HL-60/S4 treated with retinoic acid at 250 ng/mL for 4 days and 3 days (cell line): Measurements from ENCODE around the gene MIB1.
"Not testable (repeated sequence)": the region's sequence is repeated elsewhere in the genome, so short reads cannot be mapped to it uniquely, and the experiment has no call there.

Source experiments
- in situ Hi-C: fragments of 300-500 bp; cut with MboI; formaldehyde crosslinking; loops from 2 replicates; pipeline ENCODE4 v1.7.0; 2022; ENCODE audit warnings: low sequenced_read_pairs

The MIB1 gene

DNA sequence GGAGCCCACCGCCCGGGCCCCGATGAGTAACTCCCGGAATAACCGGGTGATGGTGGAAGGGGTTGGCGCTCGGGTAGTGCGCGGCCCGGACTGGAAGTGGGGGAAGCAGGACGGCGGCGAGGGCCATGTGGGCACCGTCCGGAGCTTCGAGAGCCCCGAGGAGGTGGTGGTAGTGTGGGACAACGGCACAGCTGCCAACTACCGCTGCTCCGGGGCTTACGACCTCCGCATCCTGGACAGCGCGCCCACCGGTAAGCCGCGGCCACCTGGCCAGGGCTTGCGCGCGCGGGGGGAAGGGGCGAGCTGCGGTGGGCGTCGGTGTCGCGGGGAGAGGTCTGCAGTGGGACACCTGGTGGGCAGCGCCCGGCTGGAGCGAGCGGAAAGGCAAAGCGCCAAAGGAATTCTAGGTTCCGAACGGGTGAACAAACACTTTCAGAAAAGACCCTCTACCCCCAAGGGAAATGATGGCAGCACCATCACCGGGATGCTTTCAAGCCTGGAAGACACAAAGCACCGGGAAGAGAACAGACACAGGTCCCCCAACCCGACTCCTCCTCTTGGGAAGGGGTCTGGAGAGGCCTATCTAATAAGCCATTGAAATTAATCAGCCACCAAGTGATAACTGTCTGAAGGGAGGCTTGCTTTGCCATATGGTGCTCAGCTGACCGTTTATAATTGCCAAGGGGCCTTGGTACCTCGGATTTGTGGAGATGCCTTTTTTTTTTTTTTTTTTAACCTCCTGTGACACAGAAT, 1.1 kb downstream of the MIB1 start:
- in situ Hi-C loops: loop anchor here (25.0 kb wide), 1 partner anchor 129 kb away; the partner anchor contains the start of genes ESCO1 and SNRPD1

DNA sequence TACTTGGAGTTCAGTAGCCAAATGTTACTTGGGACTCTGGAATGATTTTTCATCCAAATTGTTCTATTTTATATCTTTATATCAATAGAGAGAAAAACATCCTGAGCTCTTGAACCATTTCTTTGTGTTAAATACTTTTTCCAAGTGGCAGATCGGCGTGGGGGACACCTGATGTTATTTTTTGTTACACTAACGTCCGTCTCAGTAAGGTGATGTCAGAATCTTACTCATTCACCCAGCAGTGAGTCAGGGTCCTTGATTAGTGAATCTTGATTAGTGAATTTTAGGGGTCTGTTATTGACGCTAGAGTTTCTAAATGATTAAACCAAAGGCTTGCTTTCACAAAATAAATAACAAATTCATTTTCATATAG, 1.7 kb downstream of the MIB1 start:
- in situ Hi-C loops: loop anchor here (25.0 kb wide), 1 partner anchor 130 kb away; the partner anchor contains the start of genes ESCO1 and SNRPD1

DNA sequence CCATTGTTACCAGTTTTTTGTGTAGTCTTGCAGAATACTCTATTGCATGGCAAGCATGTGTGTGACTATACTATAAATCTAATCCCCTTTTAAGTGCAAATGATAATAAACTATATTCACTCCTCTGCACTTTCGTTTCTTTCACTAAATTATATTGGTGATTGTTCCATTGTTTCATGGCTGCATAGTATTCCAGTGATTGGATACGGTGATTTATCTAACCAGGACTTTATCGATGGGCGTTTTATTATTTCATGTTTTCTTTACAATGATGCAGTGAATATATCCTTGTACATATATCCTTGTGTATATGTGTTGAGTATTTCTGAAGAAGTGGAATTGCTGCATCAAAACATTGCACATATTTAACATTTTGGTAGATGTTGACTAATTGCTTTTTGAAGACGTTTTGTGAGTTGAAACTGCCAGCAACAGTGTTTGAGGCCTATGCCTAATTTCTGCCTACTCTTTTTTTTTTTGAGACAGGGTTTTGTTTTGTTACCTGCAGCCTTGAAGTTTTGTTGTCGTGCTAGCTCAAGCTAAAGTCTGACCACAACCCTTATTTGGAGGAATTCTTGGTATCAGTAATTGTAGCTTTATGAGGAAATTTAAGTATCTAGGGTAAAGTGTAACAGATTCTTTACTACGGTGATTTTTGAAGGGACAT, 2.7 kb downstream of the MIB1 start:
- in situ Hi-C loops: loop anchor here (25.0 kb wide), 1 partner anchor 131 kb away; the partner anchor contains the start of genes ESCO1 and SNRPD1

DNA sequence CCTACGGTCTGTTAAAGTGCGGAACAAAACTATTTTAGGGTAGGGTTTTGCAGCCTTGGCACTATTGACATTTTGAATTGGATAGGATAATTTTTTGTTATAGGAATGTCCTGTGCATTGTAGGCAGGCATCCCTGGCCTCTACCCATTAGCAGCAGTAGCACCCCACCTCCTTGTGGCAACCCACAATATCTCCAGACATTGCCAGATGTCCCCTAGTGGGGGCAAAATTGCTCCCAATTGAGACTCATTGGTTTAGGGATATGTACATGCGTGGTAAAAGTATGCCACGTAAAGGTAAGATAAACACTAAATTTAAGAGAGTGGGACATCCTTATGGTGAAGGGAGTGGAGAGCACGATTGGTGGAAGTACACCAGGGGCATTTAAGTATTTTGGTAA, 4.6 kb downstream of the MIB1 start:
- in situ Hi-C loops: loop anchor here (25.0 kb wide), 1 partner anchor 133 kb away; the partner anchor contains the start of genes ESCO1 and SNRPD1

DNA sequence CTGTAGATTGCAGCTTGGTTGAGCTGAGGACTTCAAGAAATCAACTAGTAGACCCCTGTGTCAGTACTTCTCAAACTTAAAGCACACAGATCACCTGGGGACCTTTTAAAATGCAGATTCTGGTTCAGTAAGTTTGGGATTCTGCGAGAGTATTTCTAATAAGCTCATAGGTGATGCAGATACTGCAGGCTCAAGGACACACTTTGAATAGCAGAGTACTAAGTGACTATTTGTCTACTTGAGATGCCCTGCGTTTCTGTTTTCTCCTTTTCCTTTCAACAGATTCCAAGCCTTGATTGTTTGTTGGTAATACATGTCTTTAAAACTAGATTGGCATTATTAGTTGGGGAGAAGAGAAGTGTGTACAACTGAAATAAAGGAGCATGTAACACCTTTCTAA, 6.7 kb downstream of the MIB1 start:
- in situ Hi-C loops: loop anchor here (25.0 kb wide), 1 partner anchor 135 kb away; the partner anchor contains the start of genes ESCO1 and SNRPD1

DNA sequence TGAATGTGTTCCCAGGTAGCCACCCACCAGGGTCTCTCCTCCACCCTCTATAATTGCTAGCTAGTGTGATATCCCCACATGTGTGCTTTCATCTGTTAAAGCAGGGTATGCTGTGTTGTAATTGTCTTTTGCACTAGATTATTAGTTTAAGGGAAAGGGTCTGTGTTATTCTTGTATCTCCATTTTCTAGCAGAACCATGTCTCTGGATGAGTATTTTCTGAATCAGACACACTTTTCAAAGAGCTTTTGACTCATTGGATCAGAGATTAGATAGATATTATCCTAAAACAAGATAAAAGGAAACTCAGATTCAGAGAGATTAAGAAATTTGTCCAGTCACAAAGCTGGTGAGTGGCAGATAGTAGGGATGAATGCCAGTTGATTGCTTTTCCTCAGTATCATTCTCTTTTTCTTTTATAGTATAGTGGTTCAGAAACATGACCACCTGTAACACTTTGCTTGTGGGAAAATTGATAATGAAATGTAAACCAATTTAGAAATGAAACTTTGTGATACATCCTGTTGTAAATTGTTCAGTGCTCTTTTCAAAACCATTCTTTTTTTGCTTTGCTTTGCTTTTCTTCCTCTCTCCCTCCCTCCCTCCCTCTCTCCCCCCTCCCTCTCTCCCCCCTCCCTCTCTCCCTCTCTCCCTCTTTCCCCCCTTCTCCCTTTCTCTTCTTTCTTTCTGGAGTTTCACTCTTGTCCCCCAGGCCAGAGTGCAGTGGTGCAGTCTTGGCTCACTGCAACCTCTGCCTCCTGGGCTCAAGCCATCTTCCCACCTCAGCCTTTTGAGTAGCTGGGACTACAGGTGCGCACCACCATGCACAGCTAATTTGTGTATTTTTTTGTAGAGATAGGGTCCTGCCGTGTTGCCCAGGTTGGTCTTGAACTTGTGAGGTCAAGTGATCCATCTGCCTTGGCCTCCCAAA, 7.4 kb downstream of the MIB1 start:
- in situ Hi-C loops: loop anchor here (25.0 kb wide), 1 partner anchor 136 kb away; the partner anchor contains the start of genes ESCO1 and SNRPD1

DNA sequence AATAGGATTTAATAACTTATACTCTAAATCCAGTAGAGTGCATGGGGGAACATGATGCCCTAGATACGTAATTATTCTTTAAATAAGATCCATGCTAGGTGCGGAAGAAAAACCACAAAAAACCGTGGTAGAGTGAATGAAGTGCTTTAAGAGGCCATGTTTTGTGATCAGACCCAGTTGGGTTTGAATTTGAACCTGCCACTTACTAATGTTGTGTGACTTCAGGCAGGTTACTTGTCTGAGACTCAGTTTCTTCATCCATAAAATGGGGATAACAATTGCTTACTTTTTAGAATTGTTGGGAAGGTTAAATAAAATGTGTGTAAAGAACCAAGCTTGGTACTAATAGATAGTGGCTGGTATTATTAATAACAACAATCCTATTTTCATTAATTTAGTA, 17.2 kb downstream of the MIB1 start:
- in situ Hi-C loops: no loop called here

DNA sequence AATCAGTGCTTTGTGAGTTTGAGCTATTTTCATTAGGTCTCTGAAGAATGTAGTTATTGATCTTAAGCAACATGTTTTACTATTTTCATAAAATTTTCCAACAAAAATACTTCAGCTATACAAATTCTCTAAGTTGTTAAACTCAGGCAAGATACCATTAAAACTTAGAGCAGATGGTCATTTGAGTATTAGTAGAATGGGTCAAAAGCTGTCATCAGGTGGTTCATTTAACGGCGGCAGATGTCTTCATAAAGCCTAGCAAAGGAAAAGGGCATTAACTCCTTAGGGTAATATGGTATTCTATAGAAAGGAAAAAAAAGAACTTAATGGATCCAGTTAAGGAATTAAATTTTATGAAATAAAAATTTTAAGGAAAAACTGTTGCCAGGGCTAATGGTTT, 19.2 kb downstream of the MIB1 start:
- in situ Hi-C loops: no loop called here

DNA sequence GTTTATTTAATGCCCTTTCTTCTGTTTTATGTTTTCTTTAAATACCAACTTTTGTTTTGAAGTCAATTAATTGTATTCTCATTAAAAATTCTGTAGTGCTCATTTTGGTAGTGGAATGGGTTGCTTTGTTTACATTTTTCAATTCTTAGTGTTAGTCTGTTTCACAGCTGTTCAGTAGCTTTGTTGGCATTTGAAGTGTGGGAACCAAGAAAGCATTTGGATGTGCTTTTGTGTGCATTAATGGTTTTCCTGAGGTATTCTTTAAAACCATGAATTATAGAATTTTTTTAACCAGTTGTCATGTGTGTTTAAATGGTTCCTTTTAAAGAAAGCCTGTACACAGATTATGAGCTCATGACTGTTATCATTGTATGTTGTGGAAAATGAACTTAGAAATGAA, 19.7 kb downstream of the MIB1 start:
- in situ Hi-C loops: no loop called here

DNA sequence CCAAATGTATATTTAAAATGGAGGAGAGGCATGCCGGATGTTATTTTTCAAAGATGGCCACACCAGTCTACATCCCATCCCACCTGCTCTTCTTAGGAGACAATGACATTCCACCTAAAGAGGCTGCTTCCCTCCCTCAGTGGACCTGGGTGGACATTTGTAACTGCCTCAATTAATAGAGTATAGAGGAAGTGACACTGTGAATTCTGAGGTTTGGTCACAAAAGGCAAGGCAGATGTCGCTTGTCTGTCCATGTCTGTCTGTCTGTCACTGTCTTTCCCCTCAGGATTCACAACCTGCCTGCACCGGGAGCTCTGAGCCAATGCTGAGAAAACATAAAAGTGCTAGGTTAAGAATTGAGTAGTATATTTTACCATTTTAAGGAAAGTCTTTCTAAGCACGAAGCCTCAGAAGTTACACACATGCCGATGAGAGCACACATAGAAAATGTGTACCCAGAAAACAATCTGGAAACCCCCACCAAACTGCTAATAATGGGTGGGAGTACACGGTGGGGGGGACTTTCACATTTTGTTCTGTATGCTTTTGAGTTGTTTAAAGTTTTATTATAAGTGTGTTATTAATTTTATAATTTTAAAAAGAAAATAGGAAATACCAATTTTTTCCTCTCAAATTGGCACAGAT, 21.0 kb downstream of the MIB1 start:
- in situ Hi-C loops: no loop called here

DNA sequence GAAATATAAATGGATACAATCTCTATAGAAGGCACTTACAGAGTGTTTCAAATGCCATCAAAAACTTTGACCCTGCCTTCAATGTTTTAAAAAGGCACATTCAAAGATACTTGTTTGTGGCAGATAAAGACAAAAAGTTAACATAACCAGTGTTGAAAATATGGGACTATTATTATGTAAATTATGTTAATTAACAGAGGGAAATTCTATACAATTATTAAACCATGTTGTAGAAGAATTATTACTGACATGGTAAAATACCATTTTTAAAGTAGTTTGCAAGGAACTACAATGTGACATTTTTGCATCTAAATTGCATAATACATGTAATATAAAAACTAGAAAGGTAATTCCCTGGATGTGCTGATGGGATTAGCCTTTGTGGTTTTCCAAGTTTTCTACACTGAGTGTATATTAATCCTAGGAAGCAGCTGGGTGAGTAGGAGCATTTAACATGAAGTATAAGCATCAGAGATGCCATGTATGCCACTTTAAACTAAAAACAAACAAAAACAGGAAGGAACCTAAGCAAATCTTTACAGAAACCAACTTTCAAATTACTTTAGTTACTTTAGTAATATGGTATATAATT, 21.7 kb downstream of the MIB1 start:
- in situ Hi-C loops: no loop called here

DNA sequence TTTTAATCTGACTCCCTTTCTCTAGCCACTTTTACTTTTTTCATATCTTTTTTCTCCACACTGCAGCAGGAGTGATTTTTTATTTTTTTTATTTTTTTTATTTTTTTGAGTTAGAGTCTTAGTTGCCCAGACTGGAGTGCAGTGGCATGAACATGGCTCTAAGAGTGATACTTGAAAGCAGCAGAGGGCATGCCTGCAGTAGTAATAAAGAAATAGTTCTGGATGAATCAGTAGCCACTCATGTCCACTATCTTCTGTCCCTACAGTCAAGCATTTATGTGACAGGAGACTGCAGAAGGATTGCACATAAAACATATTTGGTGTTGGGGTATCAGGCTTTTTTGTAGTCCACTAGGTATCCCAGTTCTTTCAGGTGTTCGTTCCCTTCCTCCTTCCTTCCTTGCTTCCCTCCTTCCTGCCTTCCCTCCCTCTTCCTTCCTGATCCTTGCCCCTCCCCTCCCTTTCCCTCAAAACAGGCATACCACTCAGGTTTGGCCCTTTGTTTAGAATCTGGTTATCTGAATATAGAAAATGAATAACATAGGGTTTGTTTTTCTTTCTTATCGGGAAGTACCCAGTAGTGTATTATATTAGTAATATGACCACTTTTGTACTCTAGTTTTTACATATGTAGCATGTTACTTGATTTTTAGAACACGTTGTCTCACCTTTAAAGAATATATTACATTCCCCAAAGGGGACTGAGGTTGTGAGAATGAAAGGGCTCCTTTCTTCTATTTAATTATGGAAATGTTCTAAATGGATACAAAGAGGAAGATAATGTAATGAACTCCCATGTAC, 23.5 kb downstream of the MIB1 start:
- in situ Hi-C loops: no loop called here

DNA sequence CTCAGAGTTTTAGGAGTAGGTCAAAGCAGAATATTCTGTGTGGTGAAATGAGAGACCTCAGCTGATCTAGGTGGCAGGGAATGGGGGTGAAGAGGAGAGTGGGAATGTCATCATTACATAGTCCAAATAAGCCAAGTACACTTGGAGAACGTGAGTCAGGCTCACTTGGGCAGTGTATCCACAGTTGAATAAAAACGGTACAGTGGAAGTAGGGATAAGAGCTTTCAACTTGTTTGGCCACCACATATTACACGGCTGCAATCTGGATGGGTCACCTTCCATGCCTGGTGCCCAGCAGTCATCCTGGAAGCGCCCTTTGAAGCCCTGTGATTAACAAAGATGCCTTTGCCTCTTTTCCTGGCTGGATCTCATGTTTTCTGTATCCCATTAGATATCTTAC, 28.6 kb downstream of the MIB1 start:
- in situ Hi-C loops: no loop called here

DNA sequence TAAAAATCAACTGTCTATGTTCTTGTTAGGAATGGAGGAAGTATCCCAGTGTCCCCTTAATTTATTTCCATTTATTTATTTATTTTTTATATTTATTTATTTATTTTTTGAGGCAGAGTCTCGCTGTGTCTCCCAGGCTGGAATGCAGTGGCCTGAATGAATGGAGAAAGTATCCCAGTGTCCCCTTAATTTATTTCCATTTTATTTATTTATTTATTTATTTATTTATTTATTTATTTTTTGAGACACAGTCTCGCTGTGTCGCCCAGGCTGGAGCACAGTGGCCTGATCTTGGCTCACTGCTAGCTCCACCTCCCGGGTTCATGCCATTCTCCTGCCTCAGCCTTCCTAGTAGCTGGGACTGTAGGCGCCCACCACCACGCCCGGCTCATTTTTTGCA, 34.1 kb downstream of the MIB1 start:
- in situ Hi-C loops: no loop called here

DNA sequence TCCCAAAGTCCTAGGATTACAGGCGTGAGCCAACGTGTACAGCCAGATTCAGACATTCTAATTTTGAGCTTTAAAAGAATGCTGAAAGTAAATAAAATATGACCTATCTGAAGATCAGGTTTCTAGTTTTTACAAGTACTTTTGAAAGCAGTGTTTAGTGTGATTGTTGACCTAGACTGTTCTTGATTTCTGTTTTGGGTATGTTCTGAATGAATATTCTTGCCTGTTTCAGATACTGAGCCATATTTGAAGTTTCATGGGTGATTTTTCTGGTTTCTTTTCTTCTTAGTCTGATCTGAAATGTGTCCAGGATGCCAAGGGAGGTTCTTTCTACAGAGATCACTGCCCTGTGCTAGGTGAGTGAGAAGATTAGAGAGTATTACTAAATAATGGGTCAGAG, 37.2 kb downstream of the MIB1 start:
- in situ Hi-C loops: no loop called here

DNA sequence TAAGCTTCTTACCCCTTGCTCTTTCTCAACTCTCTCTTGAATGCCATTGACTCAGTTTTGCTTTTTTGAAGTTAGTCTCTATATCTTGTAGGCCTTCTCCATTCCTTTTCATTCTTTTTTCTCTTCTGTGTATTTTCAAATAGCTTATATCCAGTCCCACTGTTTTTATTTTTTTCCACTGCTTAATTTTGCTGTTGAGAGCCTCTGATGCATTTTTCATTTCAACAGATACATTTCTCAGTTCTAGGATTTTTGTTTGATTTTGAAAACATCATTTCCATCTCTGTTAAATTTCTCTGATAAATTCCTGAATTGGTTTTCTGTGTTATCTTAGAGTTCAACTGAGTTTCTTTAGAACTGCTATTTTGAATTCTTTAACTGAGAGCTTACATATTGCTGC, 45.9 kb downstream of the MIB1 start:
- in situ Hi-C loops: no loop called here

DNA sequence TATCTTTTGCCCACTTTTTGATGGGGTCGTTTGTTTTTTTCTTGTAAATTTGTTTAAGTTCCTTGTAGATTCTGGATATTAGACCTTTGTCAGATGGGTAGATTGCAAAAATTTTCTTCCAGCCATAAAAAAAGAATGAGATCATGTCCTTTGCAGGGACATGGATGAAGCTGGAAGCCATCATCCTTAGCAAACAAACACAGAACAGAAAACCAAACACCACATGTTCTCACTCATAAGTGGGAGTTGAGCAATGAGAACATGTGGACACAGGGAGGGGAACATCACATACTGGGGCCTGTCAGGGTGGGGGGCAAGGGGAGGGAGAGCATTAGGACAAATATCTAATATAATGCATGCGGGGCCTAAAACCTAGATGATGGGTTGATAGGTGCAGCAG, 55.5 kb downstream of the MIB1 start:
- in situ Hi-C loops: not testable (repeated sequence)

DNA sequence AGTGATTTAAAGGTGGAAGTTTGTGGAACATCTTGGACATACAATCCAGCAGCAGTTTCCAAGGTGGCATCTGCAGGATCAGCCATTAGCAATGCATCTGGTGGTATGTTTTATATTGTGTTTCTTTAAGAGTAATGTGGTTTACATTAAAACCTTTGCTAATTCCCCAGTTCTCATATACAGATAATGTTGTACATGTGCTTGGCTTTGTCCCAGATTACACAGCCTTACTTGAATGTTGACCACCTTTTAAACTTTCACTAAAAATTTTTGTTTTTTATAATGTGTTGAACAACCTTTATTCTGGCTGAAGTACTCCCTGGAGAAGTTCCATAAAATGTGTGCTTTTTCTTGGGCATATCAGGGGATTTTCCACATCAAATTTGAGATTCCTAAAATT, 57.5 kb downstream of the MIB1 start:
- in situ Hi-C loops: no loop called here

DNA sequence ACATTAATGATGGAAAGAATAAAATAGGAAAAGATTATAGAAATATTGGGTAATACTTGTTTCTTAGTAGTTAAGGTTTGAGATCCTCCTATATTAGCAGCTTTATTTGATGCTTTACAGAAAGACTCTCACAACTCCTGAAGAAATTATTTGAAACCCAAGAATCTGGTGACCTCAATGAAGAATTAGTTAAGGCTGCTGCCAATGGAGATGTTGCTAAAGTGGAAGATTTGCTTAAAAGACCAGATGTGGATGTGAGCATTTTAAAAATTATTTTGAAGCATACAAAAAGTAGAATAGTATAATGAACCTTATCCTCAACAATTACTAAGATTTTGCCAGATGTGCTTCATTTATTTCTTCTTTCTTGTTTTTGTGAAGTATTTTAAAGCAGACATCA, 59.1 kb downstream of the MIB1 start:
- in situ Hi-C loops: no loop called here
